Measurements from ENCODE around the gene URI1.
A peak's percentile ranks its signal among the peaks of the same experiment; 100 is the strongest.

URI1 gene

DNA sequence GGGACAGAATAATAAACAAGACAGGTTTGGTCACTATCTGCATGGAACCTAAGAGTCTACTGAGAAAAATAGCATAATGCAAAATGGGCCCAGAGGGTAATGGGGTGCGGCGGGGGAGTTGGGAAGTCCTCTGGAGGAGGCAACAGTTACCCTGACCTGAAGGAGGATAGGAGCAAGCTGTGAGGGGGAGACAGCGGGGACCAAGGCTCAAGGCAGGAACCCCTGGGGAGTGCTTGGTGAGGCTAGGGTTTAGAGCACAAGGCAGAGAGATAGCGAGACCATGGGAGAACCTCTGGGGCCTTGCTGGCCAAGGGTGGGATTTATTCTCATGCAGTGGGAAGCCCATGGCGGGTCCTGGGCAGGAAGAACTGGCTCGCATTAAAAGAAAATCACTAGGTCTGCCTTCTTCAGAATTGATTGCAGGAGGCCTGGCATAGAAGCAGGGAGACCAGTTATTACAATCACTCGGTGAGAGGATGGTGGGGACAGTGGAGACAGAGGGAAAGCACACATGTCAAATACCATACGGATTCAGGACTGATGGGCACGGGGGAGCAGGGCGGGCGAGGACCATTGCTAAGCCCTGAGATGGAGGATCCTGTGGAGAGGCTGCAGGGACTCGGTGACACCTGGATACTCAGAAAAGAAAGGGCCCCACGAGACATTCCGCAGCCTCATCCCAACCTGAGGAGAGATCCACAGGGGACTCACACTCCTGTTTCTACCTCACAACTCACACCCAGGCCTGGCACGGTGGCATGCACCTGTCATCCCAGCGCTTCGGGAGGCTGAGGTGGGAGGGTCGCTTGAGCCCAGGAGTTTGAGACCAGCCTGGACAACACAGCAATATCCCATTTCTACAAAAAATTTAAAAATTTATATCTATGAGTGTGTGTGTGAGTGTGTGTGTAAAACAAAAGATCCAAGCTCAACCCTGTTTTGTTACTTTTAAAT lies 110.4 kb downstream of the URI1 start:
- in situ Hi-C loops (cut with MboI; ENCODE audit: low pct_unique_long_range_greater_than_20kb, low sequenced_read_pairs, unreplicated experiment), result no loop called here
- TF ChIP-seq, protein P1, sequence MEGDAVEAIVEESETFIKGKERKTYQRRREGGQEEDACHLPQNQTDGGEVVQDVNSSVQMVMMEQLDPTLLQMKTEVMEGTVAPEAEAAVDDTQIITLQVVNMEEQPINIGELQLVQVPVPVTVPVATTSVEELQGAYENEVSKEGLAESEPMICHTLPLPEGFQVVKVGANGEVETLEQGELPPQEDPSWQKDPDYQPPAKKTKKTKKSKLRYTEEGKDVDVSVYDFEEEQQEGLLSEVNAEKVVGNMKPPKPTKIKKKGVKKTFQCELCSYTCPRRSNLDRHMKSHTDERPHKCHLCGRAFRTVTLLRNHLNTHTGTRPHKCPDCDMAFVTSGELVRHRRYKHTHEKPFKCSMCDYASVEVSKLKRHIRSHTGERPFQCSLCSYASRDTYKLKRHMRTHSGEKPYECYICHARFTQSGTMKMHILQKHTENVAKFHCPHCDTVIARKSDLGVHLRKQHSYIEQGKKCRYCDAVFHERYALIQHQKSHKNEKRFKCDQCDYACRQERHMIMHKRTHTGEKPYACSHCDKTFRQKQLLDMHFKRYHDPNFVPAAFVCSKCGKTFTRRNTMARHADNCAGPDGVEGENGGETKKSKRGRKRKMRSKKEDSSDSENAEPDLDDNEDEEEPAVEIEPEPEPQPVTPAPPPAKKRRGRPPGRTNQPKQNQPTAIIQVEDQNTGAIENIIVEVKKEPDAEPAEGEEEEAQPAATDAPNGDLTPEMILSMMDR (IDR thresholded peaks at IDR 0.05; ENCODE audit: extremely low read depth, insufficient read depth, missing control alignments), result no peak
- DNase-seq (ENCODE audit: low spot score), result no peak

DNA sequence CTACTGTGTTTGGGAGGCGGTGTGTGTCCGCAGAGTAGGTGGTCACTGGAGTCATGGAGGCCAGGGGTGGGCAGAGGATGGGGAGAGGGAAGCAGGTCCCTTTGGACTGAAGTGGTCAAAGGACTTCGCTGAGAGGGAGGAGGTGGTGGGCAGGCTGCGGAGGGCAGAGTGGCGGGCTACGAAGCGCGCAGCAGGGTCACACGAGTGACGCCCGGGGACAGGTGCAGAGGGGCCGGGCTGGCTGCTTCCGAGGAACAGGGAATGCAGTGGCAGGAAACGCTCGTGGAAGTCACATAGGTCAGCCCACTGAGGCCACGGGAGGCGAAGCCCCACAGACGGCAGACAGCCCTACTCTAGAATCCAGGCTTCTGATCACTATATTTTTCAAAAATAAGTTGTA lies 111.5 kb downstream of the URI1 start:
- TF ChIP-seq, protein P1 (IDR thresholded peaks at IDR 0.05; ENCODE audit: extremely low read depth, insufficient read depth, missing control alignments), result no peak
- in situ Hi-C loops (cut with MboI; ENCODE audit: low pct_unique_long_range_greater_than_20kb, low sequenced_read_pairs, unreplicated experiment), result no loop called here
- DNase-seq (ENCODE audit: low spot score), result no peak

DNA sequence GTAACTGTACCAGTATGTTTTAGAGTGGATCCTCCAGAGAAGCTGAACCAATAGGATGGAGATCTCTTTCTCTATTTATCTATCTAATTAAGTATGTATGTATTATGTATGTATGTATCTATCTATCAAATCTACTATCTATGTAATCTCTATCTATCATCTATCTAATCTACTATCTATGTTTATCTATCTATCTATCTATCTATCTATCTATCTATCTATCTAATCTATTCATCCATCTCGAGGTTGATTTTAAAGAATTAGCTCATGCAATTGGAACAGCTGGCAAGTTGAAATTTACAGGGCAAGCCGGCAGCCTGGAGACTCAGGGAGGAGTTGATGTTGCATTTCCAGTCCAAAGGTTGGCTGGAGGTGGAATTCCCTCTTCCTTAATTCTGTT lies 112.2 kb downstream of the URI1 start:
- in situ Hi-C loops (cut with MboI; ENCODE audit: low pct_unique_long_range_greater_than_20kb, low sequenced_read_pairs, unreplicated experiment), result no loop called here
- TF ChIP-seq, protein P1 (IDR thresholded peaks at IDR 0.05; ENCODE audit: extremely low read depth, insufficient read depth, missing control alignments), result no peak
- no peak for DNase-seq (ENCODE audit: low spot score)

DNA sequence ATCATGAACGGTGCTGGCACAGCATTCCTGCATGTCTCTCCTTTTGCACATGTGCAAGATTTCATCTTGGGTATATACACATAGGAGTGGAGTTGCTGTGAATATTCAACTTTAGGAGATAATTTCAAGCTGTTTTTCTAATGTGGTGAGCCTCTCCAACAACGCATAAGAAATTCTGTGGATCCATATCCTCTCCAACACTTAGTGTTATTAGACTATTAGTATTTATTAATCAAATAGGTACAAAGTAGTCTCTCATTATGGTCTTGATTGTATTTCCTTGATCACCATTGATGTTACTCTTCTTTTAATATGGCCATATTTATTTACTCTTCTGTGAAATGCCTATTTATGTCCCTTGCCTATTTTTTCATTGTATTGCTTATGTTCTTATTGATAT lies 114.5 kb downstream of the URI1 start:
- in situ Hi-C loops (cut with MboI; ENCODE audit: low pct_unique_long_range_greater_than_20kb, low sequenced_read_pairs, unreplicated experiment), result no loop called here
- no peak for DNase-seq (ENCODE audit: low spot score)
- TF ChIP-seq, protein P1 (IDR thresholded peaks at IDR 0.05; ENCODE audit: extremely low read depth, insufficient read depth, missing control alignments), result no peak

DNA sequence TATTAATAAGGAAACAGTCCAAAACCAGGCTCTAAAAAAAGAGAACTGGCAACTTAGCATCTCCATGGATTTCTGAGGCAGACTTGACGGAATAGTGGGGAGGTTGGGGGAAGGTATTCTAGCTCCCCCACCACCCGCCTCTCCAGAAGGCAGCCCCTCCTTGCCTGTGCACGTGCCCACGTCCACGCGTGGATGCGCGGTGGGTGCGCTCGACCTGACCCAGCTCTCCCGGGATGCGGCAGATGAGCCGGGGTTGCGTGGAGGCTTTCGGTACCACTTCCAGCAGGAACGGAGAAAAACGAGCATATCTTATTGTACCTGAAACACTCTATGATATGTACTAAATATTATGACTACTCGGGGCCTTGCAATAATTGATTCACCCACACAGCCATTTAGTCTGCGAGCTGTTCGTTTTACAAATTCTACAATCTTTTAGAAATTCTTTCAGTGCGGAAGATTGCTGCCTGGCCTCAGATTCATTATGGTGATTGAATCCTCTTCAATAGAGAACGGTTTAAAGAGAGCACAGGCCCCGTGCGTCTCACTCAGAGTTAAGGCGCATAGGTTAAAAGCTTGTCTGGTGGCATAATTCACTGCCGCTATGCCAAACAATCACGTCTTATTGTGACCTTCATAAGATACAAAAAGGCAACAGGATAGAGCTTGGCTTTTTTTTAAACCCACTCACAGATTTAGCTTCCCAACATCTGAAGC lies 117.9 kb downstream of the URI1 start:
- peak; percentile 21 for DNase-seq (ENCODE audit: low spot score)
- in situ Hi-C loops (cut with MboI; ENCODE audit: low pct_unique_long_range_greater_than_20kb, low sequenced_read_pairs, unreplicated experiment), result no loop called here
- TF ChIP-seq, protein P1 (IDR thresholded peaks at IDR 0.05; ENCODE audit: extremely low read depth, insufficient read depth, missing control alignments), result no peak

DNA sequence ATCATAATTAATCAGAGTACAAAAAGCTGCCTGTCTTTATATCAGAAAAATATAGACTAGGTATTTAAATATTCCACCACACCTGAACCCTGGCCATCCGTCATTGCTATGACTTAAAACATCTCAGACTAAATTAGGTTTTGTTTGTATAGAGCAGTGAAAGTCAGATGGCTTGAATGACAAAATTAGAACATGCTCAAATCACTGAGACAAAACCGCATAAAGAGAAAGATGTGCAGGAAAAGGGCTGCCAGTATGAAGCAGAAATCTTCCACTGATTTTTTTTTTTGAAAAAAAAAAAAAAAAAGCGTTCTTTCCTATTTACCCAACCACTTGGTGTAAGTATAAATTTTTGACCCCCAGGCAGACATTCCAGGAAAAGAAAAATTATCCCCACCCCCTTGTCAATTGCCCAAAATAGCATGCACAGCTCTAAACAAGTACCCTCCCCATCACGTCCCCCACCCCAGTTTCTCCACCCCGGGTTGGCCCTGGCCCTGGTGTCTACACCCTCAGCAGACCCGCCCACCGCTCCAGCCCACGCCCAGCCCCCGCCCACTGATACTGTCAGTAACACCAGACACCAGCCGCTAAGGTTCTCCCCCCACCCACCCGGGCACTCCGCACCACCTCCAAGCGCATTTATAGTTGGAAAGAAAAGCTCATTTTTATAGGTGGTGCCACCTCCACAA lies 118.6 kb downstream of the URI1 start:
- peak; percentile 24 for DNase-seq (ENCODE audit: low spot score)
- in situ Hi-C loops (cut with MboI; ENCODE audit: low pct_unique_long_range_greater_than_20kb, low sequenced_read_pairs, unreplicated experiment), result no loop called here
- TF ChIP-seq, protein P1 (IDR thresholded peaks at IDR 0.05; ENCODE audit: extremely low read depth, insufficient read depth, missing control alignments), result no peak

Measured in GM13977 (cell line).